IMR-90 (cell line): ENCODE measurements around the gene HTN3. TPM values are rescaled to one million over a fixed set of nuclear protein-coding genes. Genes with fewer than 3 reads are reported as not detected.
"Not testable (repeated sequence)": the region's sequence is repeated elsewhere in the genome, so short reads cannot be mapped to it uniquely, and the experiment has no call there.

Experiments
- ATAC-seq: fragments of 200-7000 bp; cut with Tn5 transposase; 2 replicates; pipeline ENCODE4 v1.9.1; 2020; ENCODE audit warnings: low read depth, mild to moderate bottlenecking, moderate library complexity
- Bru-seq: library from RNA; stranded (reverse); fragments of 400-500 nt; gene quantifications from one replicate; lab custom pipeline; 2021; lab: Mats Ljungman, UMichigan
- BruChase-seq, 2 experiments: library from RNA; stranded (reverse); fragments of 400-500 nt; gene quantifications; one replicate each; lab custom pipeline; 2021; lab: Mats Ljungman, UMichigan
- BruUV-seq: library from RNA; stranded (reverse); fragments of 400-500 nt; replicated peaks from 2 replicates; lab custom pipeline; 2021; lab: Mats Ljungman, UMichigan
- CTCF ChIA-PET: fragments of 300-600 bp; formaldehyde crosslinking; extraction: SDS; loops from one replicate; lab custom pipeline; 2021; ENCODE audit warnings: antibody characterized with exemption; lab: Yijun Ruan, JAX
- POLR2A ChIA-PET: fragments of 300-600 bp; sonication (Branson Sonifier 250); formaldehyde crosslinking; loops from one replicate; lab custom pipeline; 2022; ENCODE audit warnings: antibody characterized with exemption; ENCODE audit not compliant: unreplicated experiment; lab: Charles Lee
- DNase-seq: peaks from one replicate; pipeline ENCODE4 v3.0.0; 2013
- H2AFZ ChIP-seq: replicated peaks from 2 replicates; pipeline ENCODE3; 2013; ENCODE audit warnings: low read length, mild to moderate bottlenecking; ENCODE audit not compliant: poor library complexity
- H2AK5ac ChIP-seq: 2 replicates; pipeline ENCODE4 v1.6.1; 2013; ENCODE audit warnings: low read depth, low read length, inconsistent platforms
- H2AK9ac ChIP-seq: replicated peaks from 2 replicates; pipeline ENCODE3; 2013; ENCODE audit warnings: mild to moderate bottlenecking, low read depth, low read length, moderate library complexity; ENCODE audit not compliant: poor library complexity
- H2BK120ac ChIP-seq: 2 replicates; pipeline ENCODE4 v1.6.1; 2013; ENCODE audit warnings: low read depth, low read length, inconsistent platforms
- H2BK15ac ChIP-seq: 3 replicates; pipeline ENCODE4 v1.6.1; 2013; ENCODE audit warnings: low read depth, low read length, inconsistent platforms
- H2BK20ac ChIP-seq: 2 replicates; pipeline ENCODE4 v1.6.1; 2013; ENCODE audit warnings: low read depth, mild to moderate bottlenecking, inconsistent platforms, low read length, moderate library complexity
- H2BK5ac ChIP-seq: 2 replicates; pipeline ENCODE4 v1.6.1; 2013; ENCODE audit warnings: mild to moderate bottlenecking, low read depth, low read length, inconsistent platforms; ENCODE audit not compliant: poor library complexity, severe bottlenecking
- H3K14ac ChIP-seq: replicated peaks from 2 replicates; pipeline ENCODE4 v1.6.1; 2013; ENCODE audit warnings: low read depth, low read length, inconsistent platforms
- H3K18ac ChIP-seq: 2 replicates; pipeline ENCODE4 v1.6.1; 2013; ENCODE audit warnings: low read depth, low read length, control low read depth
- H3K23ac ChIP-seq: 2 replicates; pipeline ENCODE4 v1.6.1; 2013; ENCODE audit warnings: low read depth, low read length, inconsistent platforms
- H3K27ac ChIP-seq: 2 replicates; pipeline ENCODE4 v1.5.1; 2013; ENCODE audit warnings: mild to moderate bottlenecking, control low read depth, low read length; ENCODE audit not compliant: insufficient read depth
- H3K27me3 ChIP-seq: 2 replicates; pipeline ENCODE4 v1.6.1; 2013; ENCODE audit warnings: low read length; ENCODE audit not compliant: control insufficient read depth, insufficient read depth
- H3K36me3 ChIP-seq: 2 replicates; pipeline ENCODE4 v1.6.1; 2013; ENCODE audit warnings: low read length, mixed read lengths; ENCODE audit not compliant: control insufficient read depth, insufficient read depth
- H3K4ac ChIP-seq: 2 replicates; pipeline ENCODE4 v1.6.1; 2013; ENCODE audit warnings: low read depth, low read length, inconsistent platforms
- H3K4me1 ChIP-seq: 2 replicates; pipeline ENCODE4 v1.6.1; 2013; ENCODE audit warnings: low read length, mixed read lengths; ENCODE audit not compliant: control insufficient read depth, insufficient read depth
- H3K4me2 ChIP-seq: 2 replicates; pipeline ENCODE4 v1.6.1; 2013; ENCODE audit warnings: low read depth, mild to moderate bottlenecking, control low read depth, low read length, moderate library complexity
- H3K4me3 ChIP-seq: 2 replicates; pipeline ENCODE4 v1.5.1; 2013; ENCODE audit warnings: low read depth, mild to moderate bottlenecking, control low read depth, low read length, moderate library complexity; ENCODE audit not compliant: insufficient read depth
- H3K56ac ChIP-seq: 2 replicates; pipeline ENCODE4 v1.6.1; 2013; ENCODE audit warnings: low read length, inconsistent platforms; ENCODE audit not compliant: insufficient read depth; ENCODE audit errors: extremely low read depth
- H3K79me1 ChIP-seq, 2 experiments: 2 replicates each; pipeline ENCODE4 v1.6.1; 2013; ENCODE audit warnings: low read length in 2 of 2, inconsistent platforms in 1 of 2, low read depth in 1 of 2
- H3K9ac ChIP-seq: 2 replicates; pipeline ENCODE4 v1.6.1; 2013; ENCODE audit warnings: low read depth, low read length, control low read depth
- H3K9me1 ChIP-seq: 2 replicates; pipeline ENCODE4 v1.6.1; 2013; ENCODE audit warnings: low read length, inconsistent platforms; ENCODE audit not compliant: insufficient read depth
- H3K9me3 ChIP-seq: 2 replicates; pipeline ENCODE4 v1.6.1; 2013; ENCODE audit warnings: low read length; ENCODE audit not compliant: control insufficient read depth, insufficient read depth
- H4K20me1 ChIP-seq: 2 replicates; pipeline ENCODE4 v1.6.1; 2013; ENCODE audit warnings: low read length, inconsistent platforms; ENCODE audit not compliant: insufficient read depth
- H4K5ac ChIP-seq: 2 replicates; pipeline ENCODE4 v1.6.1; 2013; ENCODE audit warnings: mild to moderate bottlenecking, low read depth, low read length, control low read depth
- H4K8ac ChIP-seq, 2 experiments: 2 replicates each; pipeline ENCODE4 v1.6.1; 2013; ENCODE audit warnings: low read depth in 2 of 2, low read length in 2 of 2, control low read depth in 1 of 2, inconsistent platforms in 1 of 2
- H4K91ac ChIP-seq: 2 replicates; pipeline ENCODE4 v1.6.1; 2013; ENCODE audit warnings: low read depth, low read length, inconsistent platforms; ENCODE audit not compliant: insufficient read depth
- WGBS, 2 experiments: methylation state at CpG; one replicate each; pipeline versions ENCODE4 v1.1.5 to v1.1.7; 2013; ENCODE audit warnings: missing lambda C conversion rate in 2 of 2; ENCODE audit not compliant: insufficient read length in 1 of 2; ENCODE audit errors: extremely low coverage in 2 of 2; 5-methylcytosine and 5-hydroxymethylcytosine counted together
- dilution Hi-C: fragments of 300-500 bp; cut with HindIII; formaldehyde crosslinking; loops from one replicate; pipeline ENCODE4 v1.14.3; 2018; ENCODE audit warnings: low sequenced_read_pairs; ENCODE audit not compliant: unreplicated experiment
- in situ Hi-C: fragments of 300-500 bp; cut with MboI; formaldehyde crosslinking; loops from 3 replicates; pipeline ENCODE4 v1.14.3; 2019; ENCODE audit warnings: low sequenced_read_pairs, inconsistent platforms, mixed read lengths
- intact Hi-C: fragments of 100-400 bp; cut with micrococcal nuclease; formaldehyde crosslinking; loops from 2 replicates; pipeline ENCODE4 v1.10.0; 2022
- long read RNA-seq: library from polyadenylated mRNA; unstranded; transcript quantifications from one replicate; pipeline ENCODE4 v2.0.0, GENCODE V29; 2021; ENCODE audit not compliant: unreplicated experiment
- polyA plus RNA-seq, 3 experiments: library from polyadenylated mRNA; depleted of rRNA; stranded (reverse); fragments of >200 nt; gene quantifications; 2 replicates each; pipeline ENCODE4 v1.2.3, GENCODE V29; 2012; ENCODE audit warnings: low replicate concordance in 1 of 3
- total RNA-seq: library from RNA; depleted of rRNA; stranded (reverse); fragments of >200 nt; gene quantifications from 2 replicates; pipeline ENCODE4 v1.2.3, GENCODE V29; 2012; rRNA removed

HTN3 gene
- total RNA-seq, result not detected in 2 replicates
- not detected in 2 replicates for polyA plus RNA-seq (2012; rRNA removed)
- not detected in 2 replicates for polyA plus RNA-seq (2012; cell fraction: cytosol; rRNA removed)
- polyA plus RNA-seq (2012; cell fraction: nucleus; rRNA removed; ENCODE audit: low replicate concordance), result not detected in 2 replicates
- Bru-seq, nascent RNA, result not detected
- not detected for BruChase-seq, experiment 1, labeled RNA remaining after a 6-hour chase
- not detected for BruChase-seq, experiment 2, labeled RNA remaining after a 2-hour chase
- long read RNA-seq, result 0 reads

- H2AK5ac ChIP-seq, H4K5ac ChIP-seq, H4K8ac ChIP-seq, H3K4ac ChIP-seq, H3K9me3 ChIP-seq, H2BK15ac ChIP-seq, H3K9ac ChIP-seq, H3K79me1 ChIP-seq, H3K27me3 ChIP-seq, H3K36me3 ChIP-seq, H4K20me1 ChIP-seq, BruUV-seq, H3K4me2 ChIP-seq, H3K4me1 ChIP-seq, H2AK9ac ChIP-seq, H3K9me1 ChIP-seq, H2BK20ac ChIP-seq, POLR2A ChIA-PET, H3K56ac ChIP-seq, H3K14ac ChIP-seq, H3K4me3 ChIP-seq, dilution Hi-C loops, H2BK120ac ChIP-seq, in situ Hi-C loops, DNase-seq, H3K23ac ChIP-seq, H3K18ac ChIP-seq, intact Hi-C loops, ATAC-seq, H2BK5ac ChIP-seq, H4K91ac ChIP-seq, H3K27ac ChIP-seq, H2AFZ ChIP-seq: not testable (repeated sequence)
- CTCF ChIA-PET, result interaction anchor here (0.6 kb wide), 1 partner anchor 460 kb away, joined by 3 read pairs; no protein-coding TSS in a partner anchor
- WGBS, 2 experiments, result no CpG with 5 or more reads among the region's 7 CpGs
These were observed at the start of gene HTN3 for GRCh38 chr4:70028159-70028558. Gene HTN3 (plus strand): TSS chr4:70028459. CDS start chr4:70030741, 2,282 bp downstream.
